B cell (primary cell): Measurements from ENCODE around the gene C6orf89.

Experiments
- EZH2 ChIP-seq: IDR thresholded peaks from 2 replicates; pipeline ENCODE4 v1.6.1; 2012; ENCODE audit warnings: borderline replicate concordance, low read depth, mild to moderate bottlenecking, moderate library complexity, low read length; ENCODE audit not compliant: insufficient read depth, poor library complexity, severe bottlenecking
- TF ChIP-seq, protein P1 (sequence below): fragments of 200-600 bp; IDR thresholded peaks from one replicate; pipeline ENCODE4 v1.8.0; 2022; ENCODE audit warnings: antibody characterized with exemption, mild to moderate bottlenecking

DNA sequence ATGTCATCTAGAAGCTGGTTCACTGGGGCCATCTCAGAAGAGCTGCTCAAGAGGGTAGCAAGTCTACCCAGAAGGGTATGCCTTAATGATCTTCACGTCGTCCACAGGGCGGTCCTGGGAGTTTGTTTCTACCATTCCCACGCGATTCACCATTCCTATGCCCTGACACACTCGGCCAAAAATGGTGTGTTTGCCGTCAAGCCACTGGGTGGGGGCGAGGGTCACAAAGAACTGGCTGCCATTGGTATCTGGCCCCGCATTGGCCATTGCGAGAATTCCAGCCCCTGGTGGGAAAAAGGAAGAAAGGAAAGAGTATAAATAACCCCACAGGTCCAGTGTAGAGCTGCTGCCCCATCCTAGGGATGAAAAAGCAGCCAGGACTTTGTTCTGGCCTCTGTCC, 30.0 kb upstream of the C6orf89 start:
- TF ChIP-seq EZH2, result no peak
- TF ChIP-seq, protein P1, sequence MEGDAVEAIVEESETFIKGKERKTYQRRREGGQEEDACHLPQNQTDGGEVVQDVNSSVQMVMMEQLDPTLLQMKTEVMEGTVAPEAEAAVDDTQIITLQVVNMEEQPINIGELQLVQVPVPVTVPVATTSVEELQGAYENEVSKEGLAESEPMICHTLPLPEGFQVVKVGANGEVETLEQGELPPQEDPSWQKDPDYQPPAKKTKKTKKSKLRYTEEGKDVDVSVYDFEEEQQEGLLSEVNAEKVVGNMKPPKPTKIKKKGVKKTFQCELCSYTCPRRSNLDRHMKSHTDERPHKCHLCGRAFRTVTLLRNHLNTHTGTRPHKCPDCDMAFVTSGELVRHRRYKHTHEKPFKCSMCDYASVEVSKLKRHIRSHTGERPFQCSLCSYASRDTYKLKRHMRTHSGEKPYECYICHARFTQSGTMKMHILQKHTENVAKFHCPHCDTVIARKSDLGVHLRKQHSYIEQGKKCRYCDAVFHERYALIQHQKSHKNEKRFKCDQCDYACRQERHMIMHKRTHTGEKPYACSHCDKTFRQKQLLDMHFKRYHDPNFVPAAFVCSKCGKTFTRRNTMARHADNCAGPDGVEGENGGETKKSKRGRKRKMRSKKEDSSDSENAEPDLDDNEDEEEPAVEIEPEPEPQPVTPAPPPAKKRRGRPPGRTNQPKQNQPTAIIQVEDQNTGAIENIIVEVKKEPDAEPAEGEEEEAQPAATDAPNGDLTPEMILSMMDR, result no peak
